ENCODE data around the gene MAGEB17.
"Not testable (repeated sequence)": the region's sequence is repeated elsewhere in the genome, so short reads cannot be mapped to it uniquely, and the experiment has no call there.

MAGEB17 gene

DNA sequence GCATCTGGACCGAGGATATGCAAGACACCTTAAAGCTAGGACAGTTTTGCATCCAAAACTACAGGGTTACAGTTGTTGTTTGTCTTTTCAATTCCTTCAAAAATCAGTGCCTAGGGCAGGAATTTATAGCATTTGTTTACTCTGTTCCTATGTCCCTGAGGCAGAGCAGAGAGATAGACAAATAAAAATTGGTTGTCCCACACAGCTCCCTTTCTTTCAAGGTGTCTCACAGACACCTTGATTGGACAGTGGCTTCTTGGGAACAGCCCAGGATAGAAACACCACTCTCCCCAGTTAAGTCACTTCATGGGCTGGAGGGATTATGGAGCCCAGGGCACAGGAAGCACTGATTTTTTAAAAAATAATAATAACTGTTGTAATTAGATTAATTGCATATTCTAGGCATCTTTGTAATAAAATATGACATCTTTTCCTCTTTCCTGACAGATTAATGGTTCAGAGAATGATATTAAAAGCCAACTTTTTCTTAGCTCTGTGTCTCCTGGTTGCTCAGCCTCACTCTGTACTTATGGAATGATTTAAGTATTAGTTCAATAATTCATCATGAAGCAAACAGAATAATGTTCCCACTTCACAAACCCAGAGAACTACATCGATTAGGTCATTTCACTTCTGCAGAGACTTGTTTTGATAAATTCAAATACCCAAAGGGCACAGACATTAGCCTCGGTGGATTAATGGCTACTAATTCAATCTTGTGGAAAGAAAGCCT, 8.2 kb downstream of the MAGEB17 start:
- Mint-ChIP-seq H3K4me1 (ENCODE audit: low read depth) (no peaks in the 10 kb centered on the region), H3K9me3 (no peaks in the 10 kb centered on the region), H3K4me3 (no peak overlapping the region), H3K36me3 (ENCODE audit: low read depth) (no peaks in the 10 kb centered on the region), H3K27me3 (peaks cover 4% of the 10 kb centered on the region), H3K27ac (no peak overlapping the region)

DNA sequence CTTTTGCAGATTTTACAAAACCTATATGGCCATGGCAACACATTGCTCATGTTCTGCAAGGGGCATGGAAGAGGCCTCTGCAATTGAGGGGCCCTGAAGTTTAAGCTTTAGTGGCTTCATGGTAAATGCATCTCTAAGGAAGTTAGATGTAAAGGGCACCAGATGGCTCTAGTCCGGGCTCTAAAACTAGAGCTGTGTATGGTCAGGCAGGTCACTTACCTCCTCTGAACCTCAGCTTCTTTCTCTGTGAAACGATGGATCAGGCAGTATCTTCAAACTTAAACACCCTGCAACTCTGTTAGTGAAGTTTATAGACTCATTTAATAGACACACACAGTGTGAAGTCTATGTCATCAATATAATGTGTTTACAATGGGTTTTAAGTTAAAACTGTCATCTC, 10.0 kb downstream of the MAGEB17 start:
- Mint-ChIP-seq H3K36me3 (ENCODE audit: low read depth) (no peaks in the 10 kb centered on the region), H3K27me3 (peaks cover 3% of the 10 kb centered on the region), H3K4me3 (no peak overlapping the region), H3K27ac (no peak overlapping the region), H3K9me3 (no peaks in the 10 kb centered on the region), H3K4me1 (ENCODE audit: low read depth) (no peaks in the 10 kb centered on the region)

GRCh38 chrX:16183843-16184242, 16.6 kb downstream of the MAGEB17 start:
- H3K27me3 Mint-ChIP-seq; H3K36me3 Mint-ChIP-seq (ENCODE audit: low read depth); H3K9me3 Mint-ChIP-seq; H3K27ac Mint-ChIP-seq; H3K4me3 Mint-ChIP-seq: not testable (repeated sequence)
- H3K4me1 Mint-ChIP-seq (ENCODE audit: low read depth), result peaks cover 14% of the 10 kb centered on the region

- Mint-ChIP-seq H3K9me3 (no peaks in the 10 kb centered on the region), H3K4me3 (no peak overlapping the region), H3K27ac (no peak overlapping the region), H3K4me1 (ENCODE audit: low read depth) (peaks cover 14% of the 10 kb centered on the region), H3K27me3 (no peaks in the 10 kb centered on the region), H3K36me3 (ENCODE audit: low read depth) (no peaks in the 10 kb centered on the region)
These were observed 18.4 kb downstream of the MAGEB17 start for GRCh38 chrX:16185725-16186136.

GRCh38 chrX:16186380-16187007, 19.2 kb downstream of the MAGEB17 start:
- H3K4me3 Mint-ChIP-seq, result no peak overlapping the region
- no peak overlapping the region for H3K27ac Mint-ChIP-seq
- no peaks in the 10 kb centered on the region for H3K27me3 Mint-ChIP-seq
- peaks cover 14% of the 10 kb centered on the region for H3K4me1 Mint-ChIP-seq (ENCODE audit: low read depth)
- no peaks in the 10 kb centered on the region for H3K9me3 Mint-ChIP-seq
- no peaks in the 10 kb centered on the region for H3K36me3 Mint-ChIP-seq (ENCODE audit: low read depth)

DNA sequence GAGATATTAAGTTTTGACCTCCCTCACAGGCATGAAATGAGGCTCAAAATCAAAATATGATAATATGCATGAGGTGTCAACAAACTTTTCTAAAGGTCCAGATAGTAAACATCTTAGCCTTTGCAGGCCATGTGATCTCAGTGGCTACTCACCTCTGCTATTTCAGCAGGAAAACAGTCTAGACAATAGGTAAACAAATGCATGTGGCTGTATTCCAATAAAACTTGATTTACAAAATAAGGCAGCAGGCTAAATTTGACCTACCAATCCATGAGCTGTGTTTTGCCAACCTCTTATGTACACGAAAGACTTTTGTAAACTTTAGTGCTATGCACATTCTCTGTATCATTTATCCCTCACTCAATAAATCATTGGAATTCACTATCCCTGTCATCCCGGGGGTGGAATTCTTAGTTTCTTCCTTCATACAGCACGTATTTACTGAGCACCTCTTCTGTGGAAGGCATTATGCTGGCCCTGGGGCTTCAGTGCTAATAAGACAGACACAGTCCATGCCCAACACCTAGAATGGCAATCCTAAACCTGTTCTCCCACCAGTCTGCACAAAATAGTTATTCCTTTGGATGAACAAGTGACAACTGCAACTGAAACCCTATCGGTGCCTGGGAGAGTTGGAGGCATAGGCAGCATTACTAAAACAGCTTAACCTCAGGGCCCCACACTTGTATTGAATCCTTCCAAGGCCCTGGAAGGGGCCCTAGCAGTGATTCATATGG, 19.9 kb downstream of the MAGEB17 start:
- H3K4me3 Mint-ChIP-seq, result no peak overlapping the region
- no peaks in the 10 kb centered on the region for H3K27me3 Mint-ChIP-seq
- H3K27ac Mint-ChIP-seq, result no peak overlapping the region
- peaks cover 14% of the 10 kb centered on the region for H3K4me1 Mint-ChIP-seq (ENCODE audit: low read depth)
- no peaks in the 10 kb centered on the region for H3K9me3 Mint-ChIP-seq
- H3K36me3 Mint-ChIP-seq (ENCODE audit: low read depth), result no peaks in the 10 kb centered on the region

- no peak overlapping the region for H3K27ac Mint-ChIP-seq
- H3K4me1 Mint-ChIP-seq (ENCODE audit: low read depth), result peaks cover 14% of the 10 kb centered on the region
- H3K4me3 Mint-ChIP-seq, result no peak overlapping the region
- no peaks in the 10 kb centered on the region for H3K9me3 Mint-ChIP-seq
- no peaks in the 10 kb centered on the region for H3K27me3 Mint-ChIP-seq
- no peaks in the 10 kb centered on the region for H3K36me3 Mint-ChIP-seq (ENCODE audit: low read depth)
These were observed 21.4 kb downstream of the MAGEB17 start for GRCh38 chrX:16188687-16189086.

DNA sequence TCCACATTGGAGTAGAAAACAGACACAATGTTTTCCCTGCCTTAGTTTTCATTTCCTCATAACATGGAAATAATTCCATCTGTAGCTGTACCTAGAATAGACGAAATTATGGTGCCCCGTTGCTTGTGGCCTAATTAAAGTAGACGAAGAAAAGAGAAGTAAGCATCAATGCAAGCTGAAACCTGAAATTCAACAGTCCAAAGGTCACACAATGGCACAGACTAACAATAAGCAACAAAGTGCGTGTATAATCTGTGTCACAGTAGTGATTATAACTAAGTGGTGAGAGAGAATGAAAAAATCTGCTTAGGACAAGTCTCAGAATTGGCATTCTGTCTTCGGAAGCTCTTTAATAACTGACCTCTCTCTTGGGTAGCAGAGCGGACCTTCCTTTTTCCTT, 24.3 kb downstream of the MAGEB17 start:
- no peaks in the 10 kb centered on the region for H3K4me1 Mint-ChIP-seq (ENCODE audit: low read depth)
- H3K36me3 Mint-ChIP-seq (ENCODE audit: low read depth), result no peaks in the 10 kb centered on the region
- no peaks in the 10 kb centered on the region for H3K27me3 Mint-ChIP-seq
- no peak overlapping the region for H3K4me3 Mint-ChIP-seq
- H3K9me3 Mint-ChIP-seq, result no peaks in the 10 kb centered on the region
- no peak overlapping the region for H3K27ac Mint-ChIP-seq

- Mint-ChIP-seq H3K27me3 (peaks cover 5% of the 10 kb centered on the region), H3K4me1 (ENCODE audit: low read depth) (no peaks in the 10 kb centered on the region), H3K9me3 (no peaks in the 10 kb centered on the region), H3K4me3 (no peak overlapping the region), H3K36me3 (ENCODE audit: low read depth) (no peaks in the 10 kb centered on the region), H3K27ac (no peak overlapping the region)
These were observed 29.5 kb downstream of the MAGEB17 start for GRCh38 chrX:16196829-16197228.

DNA sequence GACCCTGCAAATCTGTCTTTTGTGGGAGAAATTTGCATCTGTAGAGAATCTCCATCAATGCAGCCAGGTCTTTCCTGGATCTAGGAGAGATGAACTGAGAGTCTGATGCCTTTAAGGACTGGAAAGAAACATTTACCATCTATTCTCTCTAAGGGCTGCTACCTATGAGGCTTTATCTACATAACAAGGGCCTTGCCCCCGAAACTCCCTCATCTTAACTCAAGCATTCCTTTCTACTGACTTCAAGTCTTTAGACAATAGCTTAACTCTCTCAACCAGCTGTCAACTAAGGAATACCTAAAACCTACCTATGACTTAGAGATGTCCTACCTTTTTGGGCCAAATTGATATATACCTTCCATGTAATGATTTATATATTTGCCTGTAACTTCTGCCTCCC, 32.1 kb downstream of the MAGEB17 start:
- H3K27ac Mint-ChIP-seq, result no peak overlapping the region
- H3K9me3 Mint-ChIP-seq, result no peaks in the 10 kb centered on the region
- no peak overlapping the region for H3K4me3 Mint-ChIP-seq
- H3K27me3 Mint-ChIP-seq, result peaks cover 8% of the 10 kb centered on the region
- H3K36me3 Mint-ChIP-seq (ENCODE audit: low read depth), result no peaks in the 10 kb centered on the region
- H3K4me1 Mint-ChIP-seq (ENCODE audit: low read depth), result no peaks in the 10 kb centered on the region

DNA sequence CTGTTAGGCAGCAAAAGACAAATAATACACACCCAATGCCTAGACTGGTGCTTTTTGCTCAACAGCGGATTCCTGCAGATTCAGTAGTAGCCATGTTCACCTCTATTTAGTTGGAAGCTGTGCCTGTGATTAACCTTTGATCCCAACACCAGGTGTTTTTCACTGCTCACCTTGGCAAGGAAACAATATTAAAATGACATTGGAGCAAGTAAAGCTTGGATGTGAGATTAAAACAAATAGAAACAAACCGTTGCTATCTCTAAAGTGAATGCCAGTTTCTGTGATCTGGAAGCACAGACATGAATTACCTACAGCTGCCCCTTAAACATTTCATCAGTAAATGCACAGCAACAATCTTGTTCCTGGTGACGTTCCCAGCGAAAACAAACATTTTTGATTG, 35.7 kb downstream of the MAGEB17 start:
- H3K4me1 Mint-ChIP-seq (ENCODE audit: low read depth), result no peaks in the 10 kb centered on the region
- H3K4me3 Mint-ChIP-seq, result no peak overlapping the region
- no peaks in the 10 kb centered on the region for H3K9me3 Mint-ChIP-seq
- no peaks in the 10 kb centered on the region for H3K36me3 Mint-ChIP-seq (ENCODE audit: low read depth)
- no peak overlapping the region for H3K27ac Mint-ChIP-seq
- peaks cover 3% of the 10 kb centered on the region for H3K27me3 Mint-ChIP-seq

DNA sequence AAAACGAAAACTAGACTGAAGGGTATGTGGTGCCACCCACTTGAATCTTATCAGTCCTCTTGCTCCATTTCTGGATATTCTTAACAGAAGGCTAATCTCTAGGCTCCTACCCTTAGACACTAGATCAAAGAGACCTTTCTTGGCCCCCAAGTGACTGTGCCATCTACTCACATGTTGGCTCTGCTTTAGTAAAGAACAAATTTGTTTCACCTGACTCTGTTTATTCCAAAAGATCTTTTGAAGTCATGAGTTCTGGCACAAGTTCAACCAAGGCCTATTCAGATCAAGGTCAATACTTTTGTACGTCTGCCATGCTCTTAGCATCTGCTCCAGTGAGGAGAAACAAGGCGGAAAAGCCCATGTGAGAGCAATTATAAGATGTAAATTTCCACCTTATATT, 37.3 kb downstream of the MAGEB17 start:
- no peaks in the 10 kb centered on the region for H3K9me3 Mint-ChIP-seq
- H3K36me3 Mint-ChIP-seq (ENCODE audit: low read depth), result no peaks in the 10 kb centered on the region
- no peak overlapping the region for H3K27ac Mint-ChIP-seq
- H3K27me3 Mint-ChIP-seq, result peaks cover 3% of the 10 kb centered on the region
- H3K4me1 Mint-ChIP-seq (ENCODE audit: low read depth), result no peaks in the 10 kb centered on the region
- no peak overlapping the region for H3K4me3 Mint-ChIP-seq

- Mint-ChIP-seq H3K27me3 (peaks cover 3% of the 10 kb centered on the region), H3K4me3 (no peak overlapping the region), H3K36me3 (ENCODE audit: low read depth) (no peaks in the 10 kb centered on the region), H3K9me3 (no peaks in the 10 kb centered on the region), H3K27ac (no peak overlapping the region), H3K4me1 (ENCODE audit: low read depth) (no peaks in the 10 kb centered on the region)
These were observed 38.6 kb downstream of the MAGEB17 start for GRCh38 chrX:16205840-16206239.

- H3K4me1 Mint-ChIP-seq (ENCODE audit: low read depth), result no peaks in the 10 kb centered on the region
- H3K9me3 Mint-ChIP-seq, result no peaks in the 10 kb centered on the region
- H3K4me3 Mint-ChIP-seq, result no peak overlapping the region
- no peak overlapping the region for H3K27ac Mint-ChIP-seq
- H3K36me3 Mint-ChIP-seq (ENCODE audit: low read depth), result no peaks in the 10 kb centered on the region
- no peaks in the 10 kb centered on the region for H3K27me3 Mint-ChIP-seq
These were observed 40.4 kb downstream of the MAGEB17 start for GRCh38 chrX:16207634-16208033.

- no peaks in the 10 kb centered on the region for H3K27me3 Mint-ChIP-seq
- no peak overlapping the region for H3K27ac Mint-ChIP-seq
- no peaks in the 10 kb centered on the region for H3K4me1 Mint-ChIP-seq (ENCODE audit: low read depth)
- H3K36me3 Mint-ChIP-seq (ENCODE audit: low read depth), result no peaks in the 10 kb centered on the region
- no peaks in the 10 kb centered on the region for H3K9me3 Mint-ChIP-seq
- H3K4me3 Mint-ChIP-seq, result no peak overlapping the region
These were observed 41.3 kb downstream of the MAGEB17 start for GRCh38 chrX:16208601-16209000.

All from stimulated activated naive CD8-positive, alpha-beta T cell treated with anti-CD3 and anti-CD28 coated beads, Interleukin-15, Interleukin-2, amounts not matched to agents 100 ng/mL and 50 ng/mL, for 24 hours (primary cell).